Heart left ventricle (tissue), 13 donors: ENCODE measurements around the gene ITGB1BP2.

Experiments
- CTCF ChIP-seq, 12 donors: fragments of 200-600 bp; sonication (generic) in 4 of 12; IDR thresholded peaks; one replicate each; pipeline versions ENCODE4 v1.5.0 to v1.8.0; 2018 to 2022; ENCODE audit warnings: antibody characterized with exemption in 12 of 12, mild to moderate bottlenecking in 5 of 12
- POLR2A ChIP-seq, 2 donors: fragments of 450-650 bp; IDR thresholded peaks; one replicate each; pipeline ENCODE4 v1.6.1; 2017; ENCODE audit warnings: antibody characterized with exemption in 2 of 2, mild to moderate bottlenecking in 2 of 2, moderate library complexity in 2 of 2
- donor health status: ischemic (EF 13 %, LVEDD 7.1; RV severe dilation, severe dysfunction).
- donor health status: DM: no; HTN: yes; CAD: no.
- donor health status: DM: no; HTN: no; CAD: no.
- donor health status: ischemic (EF 25% LVEDD 6.9; RV normal size, moderate dysfunction).
- donor health status: ischemic (EF 25% LVEDD 5.7; RV mildly dilated, moderate dysfunction).
- donor health status: ischemic (EF 35%, LVEDD 5.7; RV mildly dilated, moderate dysfunction).
- donor health status: nonischemic (EF 11% LVEDD 7.7; RV severe dilation, severe dysfunction).
- donor health status: DM: yes; HTN: yes; CAD: no.
- donor health status: PGD.
- donor health status: ischemic (EF 29% LVEDD 5.4; RV normal size, mild dysfunction).
- donor health status: nonischemic (EF 23%, LVEDD 6.1; RV moderate dilation, normal function).

GRCh38 chrX:71282514-71283402 is 18.8 kb upstream of the ITGB1BP2 start:
- TF ChIP-seq CTCF (IDR thresholded peaks at IDR 0.05) (no peak), POLR2A (IDR thresholded peaks at IDR 0.05) (no peak)
